GM12864 (cell line): ENCODE data around the gene DUSP3.

Experiments
- DNase-seq: peaks from one replicate; pipeline ENCODE4 v3.0.0-alpha.2; 2011; ENCODE audit warnings: low read depth
- H3K4me3 ChIP-seq: 2 replicates; pipeline ENCODE4 v1.5.1; 2011; ENCODE audit warnings: mild to moderate bottlenecking, low read depth, low read length, control low read depth
- TF ChIP-seq, protein P1 (sequence below): IDR thresholded peaks from 2 replicates; pipeline ENCODE4 v1.5.1; 2011; ENCODE audit warnings: low read depth, mild to moderate bottlenecking, moderate library complexity, low read length, control low read depth, inconsistent platforms; ENCODE audit errors: missing control alignments

DUSP3 gene

DNA sequence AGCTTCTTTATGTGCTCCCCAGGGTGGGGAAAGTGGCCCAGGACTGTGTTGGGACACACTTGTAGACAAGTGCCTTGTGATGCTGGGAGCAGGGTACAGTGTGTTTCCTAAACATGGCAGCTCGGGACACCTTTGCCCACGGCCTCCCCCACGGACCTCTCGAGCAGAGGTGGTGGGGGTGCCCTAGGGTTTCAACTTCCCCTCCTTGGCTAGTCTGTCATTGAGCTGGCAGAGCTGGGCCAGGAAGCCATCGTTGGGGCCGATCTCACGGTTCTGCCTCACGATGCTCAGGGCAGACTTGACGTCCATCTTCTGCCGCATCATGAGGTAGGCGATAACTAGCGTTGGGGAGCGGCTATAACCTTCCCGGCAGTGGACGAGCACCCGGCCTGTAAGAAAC, 9.4 kb downstream of the DUSP3 start:
- H3K4me3 ChIP-seq, result no peak overlapping the region
- no peak for DNase-seq
- TF ChIP-seq, protein P1, sequence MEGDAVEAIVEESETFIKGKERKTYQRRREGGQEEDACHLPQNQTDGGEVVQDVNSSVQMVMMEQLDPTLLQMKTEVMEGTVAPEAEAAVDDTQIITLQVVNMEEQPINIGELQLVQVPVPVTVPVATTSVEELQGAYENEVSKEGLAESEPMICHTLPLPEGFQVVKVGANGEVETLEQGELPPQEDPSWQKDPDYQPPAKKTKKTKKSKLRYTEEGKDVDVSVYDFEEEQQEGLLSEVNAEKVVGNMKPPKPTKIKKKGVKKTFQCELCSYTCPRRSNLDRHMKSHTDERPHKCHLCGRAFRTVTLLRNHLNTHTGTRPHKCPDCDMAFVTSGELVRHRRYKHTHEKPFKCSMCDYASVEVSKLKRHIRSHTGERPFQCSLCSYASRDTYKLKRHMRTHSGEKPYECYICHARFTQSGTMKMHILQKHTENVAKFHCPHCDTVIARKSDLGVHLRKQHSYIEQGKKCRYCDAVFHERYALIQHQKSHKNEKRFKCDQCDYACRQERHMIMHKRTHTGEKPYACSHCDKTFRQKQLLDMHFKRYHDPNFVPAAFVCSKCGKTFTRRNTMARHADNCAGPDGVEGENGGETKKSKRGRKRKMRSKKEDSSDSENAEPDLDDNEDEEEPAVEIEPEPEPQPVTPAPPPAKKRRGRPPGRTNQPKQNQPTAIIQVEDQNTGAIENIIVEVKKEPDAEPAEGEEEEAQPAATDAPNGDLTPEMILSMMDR, result no peak

GRCh38 chr17:43768943-43769342, 9.8 kb downstream of the DUSP3 start:
- DNase-seq, result no peak
- TF ChIP-seq, protein P1, result no peak
- H3K4me3 ChIP-seq, result no peak overlapping the region

GRCh38 chr17:43768382-43768781, 10.4 kb downstream of the DUSP3 start:
- H3K4me3 ChIP-seq, result no peak overlapping the region

DNA sequence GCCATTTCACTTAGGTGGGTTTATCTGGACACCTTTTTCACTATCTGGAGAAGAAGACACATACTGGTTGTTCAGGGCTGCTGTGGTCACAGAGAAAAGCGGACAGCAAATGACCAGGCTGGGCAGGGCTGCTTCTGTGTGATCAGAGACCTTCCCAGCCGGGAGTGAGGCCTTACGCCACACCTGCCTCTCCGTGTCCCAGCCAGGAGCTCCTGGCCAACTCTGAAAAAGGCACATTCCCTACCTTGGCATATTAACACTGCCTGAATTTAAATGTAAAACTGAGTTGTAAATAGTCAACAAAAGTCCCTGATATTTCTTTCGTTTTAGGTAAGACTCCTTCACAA, 11.1 kb downstream of the DUSP3 start:
- no peak overlapping the region for H3K4me3 ChIP-seq
- no peak for DNase-seq
- TF ChIP-seq, protein P1, result no peak

More at GRCh38 chr17:43768382-43768781, 10.4 kb downstream of the DUSP3 start:
- DNase-seq, result peak; percentile 38
- TF ChIP-seq, protein P1, result no peak

DNA sequence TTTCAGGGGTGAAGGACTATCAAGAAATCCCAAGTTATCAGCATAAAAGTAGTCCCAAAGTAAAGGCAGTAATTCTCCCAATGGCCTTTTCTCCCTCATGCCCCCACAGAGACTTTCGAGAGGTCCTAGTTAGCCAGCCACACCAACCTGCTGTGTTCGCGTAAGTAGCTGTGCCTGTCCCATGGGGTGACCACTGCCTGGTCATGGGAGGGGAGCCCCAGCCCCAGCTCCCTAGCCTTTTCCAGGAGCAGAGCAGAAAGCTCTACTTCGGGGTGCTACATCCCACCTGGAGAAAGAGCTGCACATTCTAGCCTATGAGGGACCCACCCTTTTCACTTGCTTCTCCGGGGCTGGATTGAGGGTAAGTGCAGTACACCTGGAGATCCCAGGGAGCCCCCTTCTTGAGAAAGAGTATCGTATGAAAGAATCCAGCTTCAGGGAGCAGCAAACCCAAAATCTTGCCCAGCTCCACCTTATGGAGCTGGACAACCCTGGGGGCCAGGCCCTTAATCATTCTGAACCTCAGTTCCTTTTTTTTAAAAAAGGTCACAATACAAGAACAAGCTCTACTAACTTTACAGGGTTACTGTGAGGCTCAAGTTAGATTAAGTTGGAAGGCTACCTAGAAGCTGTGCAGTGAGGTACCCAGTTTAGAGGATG, 11.6 kb downstream of the DUSP3 start:
- DNase-seq, result no peak
- TF ChIP-seq, protein P1, result no peak
- no peak overlapping the region for H3K4me3 ChIP-seq

GRCh38 chr17:43766413-43767052, 12.2 kb downstream of the DUSP3 start:
- no peak for DNase-seq
- TF ChIP-seq, protein P1, result peak; percentile 73
- no peak overlapping the region for H3K4me3 ChIP-seq

GRCh38 chr17:43760254-43760852, 18.4 kb downstream of the DUSP3 start:
- peak; percentile 60 for DNase-seq
- TF ChIP-seq, protein P1, result peak; percentile 96
- H3K4me3 ChIP-seq, result no peak overlapping the region
